ENCODE results near the gene PLGLB1. TPM values are rescaled to one million over a fixed set of nuclear protein-coding genes. Genes with fewer than 3 reads are reported as not detected.

PLGLB1 gene
- total RNA-seq, 1 experiment from 2014 or later: 12.2 TPM

Small RNA genes lying within 50 kb of the gene (small RNA-seq; reads per million reads assigned to genes)
- gene AC125232.1: not detected

Other genes starting within 250 kb of the PLGLB1 start
- not detected in 2 replicates for gene CD8A, start 230.9 kb downstream of the PLGLB1 start, total RNA-seq (2014; rRNA removed; shearing (Covaris generic); ENCODE audit: low replicate concordance)
- gene CD8B, start 160.0 kb downstream of the PLGLB1 start, total RNA-seq (2014; rRNA removed; shearing (Covaris generic); ENCODE audit: low replicate concordance): not detected in 2 replicates
- 0.29 and 0.41 TPM in 2 replicates for gene RGPD1, start 79.7 kb downstream of the PLGLB1 start, total RNA-seq (2014; rRNA removed; shearing (Covaris generic); ENCODE audit: low replicate concordance)